Testis (tissue), 3 donors: ENCODE data around the gene GNB1L. TPM values are rescaled to one million over a fixed set of nuclear protein-coding genes. Genes with fewer than 3 reads are reported as not detected.
"Not testable (repeated sequence)": the region's sequence is repeated elsewhere in the genome, so short reads cannot be mapped to it uniquely, and the experiment has no call there.

Experiments used
- DNase-seq: peaks from one replicate; pipeline ENCODE4 v3.0.0-alpha.2; 2019
- H3K27ac ChIP-seq, 2 donors: fragments of 200-600 bp; sonication (generic); one replicate each; pipeline ENCODE4 v1.5.1; 2019
- H3K27me3 ChIP-seq: fragments of 200-600 bp; sonication (generic); one replicate; pipeline ENCODE4 v1.5.1; 2019
- H3K36me3 ChIP-seq: fragments of 200-600 bp; sonication (generic); one replicate; pipeline ENCODE4 v1.5.1; 2017; ENCODE audit warnings: low read depth; ENCODE audit errors: missing control alignments
- H3K4me1 ChIP-seq: fragments of 200-600 bp; sonication (generic); one replicate; pipeline ENCODE4 v1.5.1; 2019
- H3K4me3 ChIP-seq, 2 donors: fragments of 200-600 bp; sonication (generic); one replicate each; pipeline ENCODE4 v1.5.1; 2017 to 2019
- H3K9me3 ChIP-seq: fragments of 200-600 bp; sonication (generic); one replicate; pipeline ENCODE4 v1.5.1; 2017
- POLR2A ChIP-seq: fragments of 450-650 bp; IDR thresholded peaks from one replicate; pipeline ENCODE4 v1.6.1; 2017; ENCODE audit warnings: antibody characterized with exemption, mild to moderate bottlenecking, moderate library complexity
- WGBS, 2 donors: methylation state at CpG; one replicate each; pipeline ENCODE4 v1.1.5; 2018; 5-methylcytosine and 5-hydroxymethylcytosine counted together
- intact Hi-C: fragments of 100-400 bp; cut with DNase I; formaldehyde crosslinking; loops from one replicate; pipeline ENCODE4 v1.15.1; 2023; ENCODE audit warnings: low total_unique reads
- polyA plus RNA-seq: library from polyadenylated mRNA; stranded (reverse); fragments of 350-450 nt; fragmentation: Illumina TruSeq; extraction: RNeasy Lipid Tissue Mini Kit (QIAGEN cat#74804); gene quantifications from one replicate; pipeline ENCODE4 v1.2.3, GENCODE V29; 2014; ENCODE audit warnings: low read depth, low replicate concordance; ENCODE audit not compliant: insufficient read depth
- total RNA-seq, 2 donors: library from RNA; depleted of rRNA; stranded (reverse); fragments of >200 nt; gene quantifications; one replicate each; pipeline ENCODE4 v1.2.3, GENCODE V29; 2016
- TF ChIP-seq, protein P1 (sequence below), 3 experiments: fragments of 450-650 bp in 2 of 3; fragments of 200-600 bp in 1 of 3; sonication (generic) in 1 of 3; IDR thresholded peaks; one replicate each; pipeline ENCODE4 v1.5.1; 2016 to 2019; ENCODE audit warnings: antibody characterized with exemption in 3 of 3, mild to moderate bottlenecking in 2 of 3, moderate library complexity in 1 of 3

Gene GNB1L
- total and polyA plus RNA-seq, 3 donors from 2014 or later: 5.5 to 6.9 (median 6.0) TPM

DNA sequence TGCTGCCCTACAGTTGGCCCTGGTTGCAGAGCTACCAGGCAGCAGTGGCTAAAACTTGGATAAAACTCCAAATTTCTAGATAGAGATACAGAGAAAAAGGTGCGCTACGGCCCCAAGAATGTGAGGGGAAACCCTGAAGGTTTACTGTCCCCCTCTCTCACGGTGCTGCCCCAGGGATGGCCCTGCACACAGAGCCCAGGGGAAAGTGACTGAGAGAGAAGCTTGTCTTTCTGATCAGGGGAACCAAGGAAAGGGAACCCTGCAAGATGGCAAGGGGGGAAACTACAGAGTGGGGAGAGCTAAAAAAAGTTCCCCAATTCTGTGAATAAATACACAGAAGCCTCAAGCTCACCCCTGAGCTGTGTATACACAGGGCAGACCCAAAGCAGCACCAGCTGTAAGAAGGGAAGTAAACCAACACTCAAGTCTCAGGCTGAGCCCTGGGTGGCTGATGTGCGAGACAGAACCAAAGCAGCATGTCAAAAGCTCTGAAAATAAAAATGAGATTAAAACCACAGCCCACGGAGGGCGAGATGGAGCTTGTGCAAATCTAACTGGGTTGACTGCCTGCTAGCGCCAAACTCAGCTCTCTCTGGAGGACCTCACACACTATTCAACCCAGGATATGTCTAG lies 22.1 kb downstream of the GNB1L start:
- DNase-seq: peak; percentile 8
- Histone ChIP-seq H3K36me3 (no peaks in the 10 kb centered on the region), H3K27ac (no peak overlapping the region), H3K27me3 (no peaks in the 10 kb centered on the region), H3K4me3 (no peak overlapping the region), H3K9me3 (no peaks in the 10 kb centered on the region), H3K4me1 (peaks cover 4% of the 10 kb centered on the region)
- 78 to 79% methylated on average over 7 of the region's 7 CpGs for WGBS, 2 donors
- intact Hi-C loops: no loop called here
- TF ChIP-seq, protein P1, sequence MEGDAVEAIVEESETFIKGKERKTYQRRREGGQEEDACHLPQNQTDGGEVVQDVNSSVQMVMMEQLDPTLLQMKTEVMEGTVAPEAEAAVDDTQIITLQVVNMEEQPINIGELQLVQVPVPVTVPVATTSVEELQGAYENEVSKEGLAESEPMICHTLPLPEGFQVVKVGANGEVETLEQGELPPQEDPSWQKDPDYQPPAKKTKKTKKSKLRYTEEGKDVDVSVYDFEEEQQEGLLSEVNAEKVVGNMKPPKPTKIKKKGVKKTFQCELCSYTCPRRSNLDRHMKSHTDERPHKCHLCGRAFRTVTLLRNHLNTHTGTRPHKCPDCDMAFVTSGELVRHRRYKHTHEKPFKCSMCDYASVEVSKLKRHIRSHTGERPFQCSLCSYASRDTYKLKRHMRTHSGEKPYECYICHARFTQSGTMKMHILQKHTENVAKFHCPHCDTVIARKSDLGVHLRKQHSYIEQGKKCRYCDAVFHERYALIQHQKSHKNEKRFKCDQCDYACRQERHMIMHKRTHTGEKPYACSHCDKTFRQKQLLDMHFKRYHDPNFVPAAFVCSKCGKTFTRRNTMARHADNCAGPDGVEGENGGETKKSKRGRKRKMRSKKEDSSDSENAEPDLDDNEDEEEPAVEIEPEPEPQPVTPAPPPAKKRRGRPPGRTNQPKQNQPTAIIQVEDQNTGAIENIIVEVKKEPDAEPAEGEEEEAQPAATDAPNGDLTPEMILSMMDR (IDR thresholded peaks at IDR 0.05): no peak
- TF ChIP-seq POLR2A: no peak

DNA sequence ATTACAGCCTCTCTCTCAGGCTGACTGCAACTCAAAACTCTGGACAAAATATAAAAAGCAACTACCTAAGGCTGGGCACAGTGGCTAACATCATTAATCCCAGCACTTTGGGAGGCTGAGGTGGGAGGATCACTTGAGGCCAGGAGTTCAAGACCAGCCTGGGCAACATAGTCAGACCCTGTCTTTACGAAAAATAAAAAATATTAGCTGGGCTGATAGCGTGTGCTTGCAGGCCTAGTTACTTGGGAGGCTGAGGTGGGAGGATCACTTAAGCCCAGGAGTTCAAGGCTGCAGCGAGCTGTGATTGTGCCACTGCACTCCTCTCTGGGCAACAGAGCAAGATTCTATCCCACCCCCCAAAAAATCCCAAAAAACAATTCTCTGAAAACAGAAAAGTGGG lies 22.7 kb downstream of the GNB1L start:
- H3K4me3 ChIP-seq, H3K36me3 ChIP-seq, H3K27me3 ChIP-seq, H3K4me1 ChIP-seq, H3K27ac ChIP-seq, H3K9me3 ChIP-seq, intact Hi-C loops, DNase-seq: not testable (repeated sequence)
- WGBS, 2 donors: 62 to 65% methylated on average over 3 of the region's 3 CpGs

DNA sequence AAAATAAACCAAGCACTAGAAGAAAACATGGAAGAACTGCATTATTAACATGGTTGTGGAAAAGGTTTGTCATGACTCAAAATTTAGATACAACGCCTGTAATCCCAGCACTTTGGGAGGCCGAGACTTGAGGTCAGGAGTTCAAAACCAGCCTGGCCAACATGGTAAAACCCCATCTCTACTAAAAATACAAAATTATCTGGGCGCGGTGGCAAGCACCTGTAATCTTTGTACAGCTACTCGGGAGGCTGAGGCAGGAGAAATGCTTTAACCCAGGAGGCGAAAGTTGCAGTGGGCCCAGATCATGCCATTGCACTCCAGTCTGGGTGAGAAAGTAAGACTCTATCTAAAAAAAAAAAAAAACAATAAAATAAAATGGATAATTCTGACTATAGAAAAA lies 23.7 kb downstream of the GNB1L start:
- no peak for DNase-seq
- WGBS, 2 donors: 89% methylated on average over 6 of the region's 6 CpGs
- H3K36me3 ChIP-seq: no peaks in the 10 kb centered on the region
- TF ChIP-seq POLR2A: no peak
- H3K27ac ChIP-seq: no peak overlapping the region
- intact Hi-C loops: no loop called here
- H3K27me3 ChIP-seq: no peaks in the 10 kb centered on the region
- no peaks in the 10 kb centered on the region for H3K9me3 ChIP-seq
- H3K4me1 ChIP-seq: peaks cover 4% of the 10 kb centered on the region
- no peak overlapping the region for H3K4me3 ChIP-seq

DNA sequence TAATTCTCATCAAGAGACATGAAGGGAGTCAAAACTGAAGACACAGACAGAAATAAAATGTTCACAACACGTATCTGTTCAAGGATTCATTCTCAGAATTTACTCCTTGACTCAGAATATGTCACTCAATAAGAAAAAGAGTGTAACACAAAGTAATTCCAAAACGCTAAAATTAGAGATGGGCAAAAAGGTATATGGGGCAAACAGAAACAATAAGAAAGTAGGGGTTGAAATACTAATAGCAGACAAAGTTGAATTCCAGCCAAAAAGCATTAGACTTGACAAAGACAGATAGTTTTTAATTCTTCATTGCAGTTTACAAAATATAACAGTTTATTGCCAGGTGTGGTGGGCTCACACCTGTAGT lies 26.7 kb downstream of the GNB1L start:
- H3K9me3 ChIP-seq: no peaks in the 10 kb centered on the region
- H3K27ac ChIP-seq: no peak overlapping the region
- TF ChIP-seq POLR2A: no peak
- TF ChIP-seq, protein P1 (IDR thresholded peaks at IDR 0.05): no peak
- 82 to 93% methylated on average over 2 of the region's 2 CpGs for WGBS, 2 donors
- no peaks in the 10 kb centered on the region for H3K36me3 ChIP-seq
- no peaks in the 10 kb centered on the region for H3K27me3 ChIP-seq
- H3K4me1 ChIP-seq: peaks cover 4% of the 10 kb centered on the region
- no peak for DNase-seq
- intact Hi-C loops: no loop called here
- no peak overlapping the region for H3K4me3 ChIP-seq

DNA sequence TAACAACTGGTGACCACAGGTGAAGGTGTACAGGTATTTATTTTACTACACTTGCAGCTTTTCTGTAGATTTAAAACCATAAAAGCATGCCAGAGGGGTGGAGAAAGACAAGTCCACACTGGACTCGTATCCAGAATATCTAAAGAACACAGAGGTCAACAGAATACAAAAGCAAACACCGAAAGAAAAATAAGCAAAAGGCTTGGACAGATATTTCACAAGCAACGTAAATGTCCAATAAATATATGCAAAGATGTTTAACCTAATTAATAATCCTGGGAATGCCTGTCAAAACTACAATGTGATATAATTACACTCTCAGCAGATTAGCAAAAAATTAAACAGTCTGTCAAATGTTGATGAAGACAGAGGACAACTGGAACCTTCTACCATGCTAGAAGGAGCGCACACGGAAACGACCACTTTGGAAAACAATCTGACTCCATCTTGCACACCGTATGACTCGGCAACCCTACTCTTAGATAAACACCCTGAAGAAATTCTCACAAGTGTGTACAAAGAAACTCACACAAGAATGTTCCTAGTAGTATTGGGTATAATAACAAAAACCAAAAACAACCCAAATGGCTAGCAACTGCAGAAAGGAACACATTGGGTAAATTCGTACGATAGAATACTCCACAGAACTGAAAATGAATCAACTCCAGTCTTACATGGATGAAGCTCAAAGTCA lies 27.2 kb downstream of the GNB1L start:
- intact Hi-C loops: no loop called here
- Histone ChIP-seq H3K4me1 (peaks cover 4% of the 10 kb centered on the region), H3K4me3 (no peak overlapping the region), H3K27me3 (no peaks in the 10 kb centered on the region), H3K36me3 (no peaks in the 10 kb centered on the region), H3K27ac (no peak overlapping the region), H3K9me3 (no peaks in the 10 kb centered on the region)
- no peak for DNase-seq
- TF ChIP-seq, protein P1 (IDR thresholded peaks at IDR 0.05): no peak
- TF ChIP-seq POLR2A: no peak
- WGBS, 2 donors: 84% methylated on average over 10 of the region's 10 CpGs

DNA sequence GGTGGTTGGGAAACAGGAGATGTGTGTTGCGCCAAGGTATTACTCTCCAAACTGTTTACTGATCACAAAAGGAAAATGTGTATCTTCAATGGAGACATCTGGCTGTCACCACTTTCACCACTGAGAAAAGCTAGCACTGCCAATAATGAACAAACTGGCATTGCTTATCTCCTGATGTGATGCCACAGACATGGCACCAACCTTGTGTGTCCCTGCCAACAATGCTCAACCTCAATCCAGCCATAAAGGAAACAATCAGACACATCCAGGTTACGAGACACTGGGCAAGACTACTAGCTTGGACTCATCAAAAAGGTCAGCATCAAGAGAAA lies 28.1 kb downstream of the GNB1L start:
- intact Hi-C loops: no loop called here
- H3K36me3 ChIP-seq: no peaks in the 10 kb centered on the region
- TF ChIP-seq POLR2A: no peak
- TF ChIP-seq, protein P1 (IDR thresholded peaks at IDR 0.05): no peak

More for the DNA sequence above, 28.1 kb downstream of the GNB1L start:
- Histone ChIP-seq H3K4me3 (no peak overlapping the region), H3K9me3 (no peaks in the 10 kb centered on the region), H3K27ac (no peak overlapping the region), H3K27me3 (no peaks in the 10 kb centered on the region), H3K4me1 (no peaks in the 10 kb centered on the region)
- DNase-seq: no peak
- WGBS, 2 donors: 46 to 49% methylated on average over 2 of the region's 2 CpGs
